ENCODE results near the gene CFAP46. TPM values are rescaled to one million over a fixed set of nuclear protein-coding genes. Genes with fewer than 3 reads are reported as not detected.

The CFAP46 gene
- total and polyA plus RNA-seq, 12 donors, result 0.15 to 5.5 (median 1.1) TPM; not detected in 3

DNA sequence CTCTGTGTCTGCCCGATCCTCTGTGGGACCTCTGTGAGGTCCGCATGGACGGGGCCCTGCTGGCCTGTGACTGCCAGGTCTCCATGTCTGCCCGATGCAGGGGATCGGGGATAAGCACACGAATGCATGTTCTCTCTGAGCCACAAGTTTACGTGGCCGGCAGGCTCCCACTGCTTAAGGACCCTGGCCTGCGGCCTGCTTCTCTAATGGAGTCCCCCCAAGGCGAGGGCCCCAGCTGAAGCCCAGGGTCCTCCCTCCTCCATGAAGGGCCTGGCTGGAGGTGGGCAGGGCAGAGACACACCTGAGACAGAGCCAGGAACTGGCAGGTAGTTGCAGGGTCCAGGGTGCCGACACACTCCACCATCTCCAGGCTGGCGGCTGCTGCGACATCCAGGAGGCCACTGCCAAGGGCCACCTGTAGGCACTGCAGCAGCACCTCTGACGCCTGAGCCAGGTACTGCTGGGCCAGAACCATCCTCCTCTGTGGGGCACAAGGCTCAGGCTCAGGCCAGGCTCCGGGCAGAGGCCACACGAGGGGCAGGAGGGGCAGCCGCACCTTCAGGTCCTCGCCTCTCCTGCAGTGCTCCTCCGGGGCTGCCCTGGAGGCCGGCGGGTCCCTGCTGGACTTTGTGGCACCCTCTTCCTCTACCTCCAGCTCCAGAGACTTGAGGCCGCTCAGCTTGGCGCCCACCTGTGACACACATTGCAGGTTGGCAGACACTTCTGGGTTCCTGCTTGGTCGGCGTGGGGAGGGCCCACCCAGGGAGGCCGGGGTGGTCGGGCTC, 95.5 kb downstream of the CFAP46 start:
- WGBS, 4 donors, result 78 to 90% (median 83%) methylated on average over 9 to 27 of the region's 27 CpGs
- H3K4me3 ChIP-seq, result no peak overlapping the region
- H3K36me3 ChIP-seq (replicated peaks in 1 of 2), result no peaks in the 10 kb centered on the region
- no peaks in the 10 kb centered on the region for H3K4me1 ChIP-seq (replicated peaks in 1 of 2)
- H3K27ac ChIP-seq, result no peak overlapping the region
- intact Hi-C loops (cut with DNase I), result no loop called here
- H3K27me3 ChIP-seq, result peaks cover 10% of the 10 kb centered on the region
- peaks cover 0 to 9% (median 0%) of the 10 kb centered on the region in 3 donors for H3K9me3 ChIP-seq (replicated peaks in 1 of 3)
- TF ChIP-seq POLR2A (IDR thresholded peaks at IDR 0.05), result no peak
- TF ChIP-seq CTCF (IDR thresholded peaks at IDR 0.05), result no peak
- DNase-seq, result peak in 1 of 7 donors; percentile 31

GRCh38 chr10:132845780-132846595, 96.4 kb downstream of the CFAP46 start:
- H3K27ac ChIP-seq, result no peak overlapping the region
- intact Hi-C loops (cut with DNase I), result no loop called here
- peaks cover 10% of the 10 kb centered on the region for H3K27me3 ChIP-seq
- no peak for DNase-seq
- no peak for TF ChIP-seq CTCF (IDR thresholded peaks at IDR 0.05)
- TF ChIP-seq POLR2A (IDR thresholded peaks at IDR 0.05), result no peak
- no peak overlapping the region for H3K4me3 ChIP-seq
- no peaks in the 10 kb centered on the region for H3K4me1 ChIP-seq (replicated peaks in 1 of 2)
- 76 to 87% (median 78%) methylated on average over 12 to 33 of the region's 33 CpGs for WGBS, 4 donors
- H3K9me3 ChIP-seq (replicated peaks in 1 of 3), result peaks cover 0 to 9% (median 0%) of the 10 kb centered on the region in 3 donors
- H3K36me3 ChIP-seq (replicated peaks in 1 of 2), result no peaks in the 10 kb centered on the region

GRCh38 chr10:132845041-132845551, 97.3 kb downstream of the CFAP46 start:
- 75 to 81% (median 80%) methylated on average over 11 to 15 of the region's 15 CpGs for WGBS, 4 donors
- Histone ChIP-seq H3K36me3 (replicated peaks in 1 of 2) (no peaks in the 10 kb centered on the region), H3K27ac (no peak overlapping the region), H3K4me1 (replicated peaks in 1 of 2) (no peaks in the 10 kb centered on the region), H3K27me3 (peaks cover 10% of the 10 kb centered on the region), H3K9me3 (replicated peaks in 1 of 3) (peaks cover 0 to 9% (median 0%) of the 10 kb centered on the region in 3 donors), H3K4me3 (no peak overlapping the region)
- no peak for DNase-seq
- TF ChIP-seq CTCF (IDR thresholded peaks at IDR 0.05), result no peak
- no peak for TF ChIP-seq POLR2A (IDR thresholded peaks at IDR 0.05)
- intact Hi-C loops (cut with DNase I), result no loop called here

Measured in adrenal gland (tissue), 12 donors.